IPS-15b (cell line): ENCODE results near the gene CKLF.
"Not testable (repeated sequence)": the region's sequence is repeated elsewhere in the genome, so short reads cannot be mapped to it uniquely, and the experiment has no call there.

Experiments used
- H3K27me3 ChIP-seq: one replicate; pipeline ENCODE4 v1.6.1; 2013; ENCODE audit warnings: low read length; ENCODE audit not compliant: control insufficient read depth, insufficient read depth
- H3K36me3 ChIP-seq: one replicate; pipeline ENCODE4 v1.6.1; 2013; ENCODE audit warnings: low read length; ENCODE audit not compliant: control insufficient read depth, insufficient read depth
- H3K4me1 ChIP-seq: one replicate; pipeline ENCODE4 v1.6.1; 2013; ENCODE audit warnings: mild to moderate bottlenecking, low read length; ENCODE audit not compliant: control insufficient read depth, insufficient read depth
- H3K4me3 ChIP-seq: one replicate; pipeline ENCODE4 v1.5.1; 2013; ENCODE audit warnings: low read depth, low read length
- H3K9ac ChIP-seq: one replicate; pipeline ENCODE4 v1.6.1; 2013; ENCODE audit warnings: low read depth, mild to moderate bottlenecking, low read length
- H3K9me3 ChIP-seq: one replicate; pipeline ENCODE4 v1.6.1; 2013; ENCODE audit warnings: mild to moderate bottlenecking, low read length; ENCODE audit not compliant: control insufficient read depth, insufficient read depth

CKLF gene

GRCh38 chr16:66605979-66606751 is 53.8 kb downstream of the CKLF start:
- Histone ChIP-seq H3K36me3 (peaks cover 15% of the 10 kb centered on the region), H3K4me1 (peaks cover 10% of the 10 kb centered on the region), H3K9ac (no peak overlapping the region), H3K4me3 (peak overlapping the region; percentile 52), H3K27me3 (peaks cover 8% of the 10 kb centered on the region), H3K9me3 (no peaks in the 10 kb centered on the region)

DNA sequence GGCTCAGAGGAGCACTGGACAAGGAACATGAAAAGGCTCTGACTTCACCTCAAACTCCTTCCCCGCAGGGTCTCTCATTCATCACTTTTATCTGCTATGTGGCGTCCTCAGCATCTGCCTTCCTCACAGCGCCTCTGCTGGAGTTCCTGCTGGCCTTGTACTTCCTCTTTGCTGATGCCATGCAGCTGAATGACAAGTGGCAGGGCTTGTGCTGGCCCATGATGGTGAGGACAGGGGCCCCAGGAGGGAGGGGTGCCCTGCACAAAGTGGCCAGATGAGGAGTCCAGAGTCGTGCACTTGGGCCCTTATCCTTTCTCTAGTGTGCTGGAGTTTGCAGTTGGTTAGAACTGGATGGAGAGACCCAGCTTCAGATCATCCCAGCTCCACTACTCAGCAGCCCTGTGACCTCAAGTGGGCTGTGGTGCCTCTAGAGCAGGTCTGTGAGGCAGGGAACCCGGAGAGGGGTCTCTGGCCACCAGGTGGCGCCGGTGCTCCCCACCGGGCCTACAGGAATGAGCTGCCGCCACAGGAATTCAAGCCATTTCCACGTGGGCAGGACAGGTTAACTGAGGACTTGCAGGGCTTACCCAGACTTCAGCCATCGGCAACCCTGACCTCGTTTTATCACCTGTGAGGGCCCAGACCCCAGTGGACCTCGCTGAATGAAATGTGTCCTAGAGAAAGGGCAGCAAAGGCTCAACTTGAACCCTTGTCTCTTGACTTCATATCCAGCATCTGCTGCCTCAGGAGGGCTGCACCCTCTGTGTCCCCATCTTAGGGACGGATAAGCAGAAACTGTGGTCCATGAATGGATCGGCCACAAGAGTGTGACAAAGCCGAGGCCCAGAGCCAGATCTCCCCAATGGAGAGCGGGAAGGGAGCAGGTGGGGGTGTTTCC is 56.1 kb downstream of the CKLF start:
- Histone ChIP-seq H3K36me3 (peaks cover 22% of the 10 kb centered on the region), H3K27me3 (no peaks in the 10 kb centered on the region), H3K4me3 (no peak overlapping the region), H3K9me3 (no peaks in the 10 kb centered on the region), H3K4me1 (peaks cover 10% of the 10 kb centered on the region), H3K9ac (peak overlapping the region; percentile 9)

DNA sequence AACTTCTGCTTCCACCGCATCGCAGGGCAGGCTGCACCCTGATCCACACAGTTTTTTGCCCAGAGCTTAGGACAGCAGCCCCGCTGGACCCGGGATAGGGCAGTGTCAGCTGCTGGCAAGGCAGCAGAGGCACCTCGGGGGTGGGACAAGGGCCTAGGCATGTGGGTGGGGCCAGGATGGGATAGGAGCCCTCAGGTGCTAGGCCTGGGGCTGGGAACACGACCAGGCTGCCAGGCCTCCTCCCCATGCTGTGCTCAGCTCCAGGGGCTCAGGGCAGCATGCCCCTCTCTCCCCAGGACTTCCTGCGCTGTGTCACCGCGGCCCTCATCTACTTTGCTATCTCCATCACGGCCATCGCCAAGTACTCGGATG is 56.7 kb downstream of the CKLF start:
- Histone ChIP-seq H3K4me1 (peaks cover 10% of the 10 kb centered on the region), H3K9me3 (no peaks in the 10 kb centered on the region), H3K4me3 (no peak overlapping the region), H3K9ac (peak overlapping the region; percentile 9), H3K27me3 (no peaks in the 10 kb centered on the region), H3K36me3 (peaks cover 27% of the 10 kb centered on the region)

GRCh38 chr16:66610111-66610820 is 57.9 kb downstream of the CKLF start:
- Histone ChIP-seq H3K27me3 (no peaks in the 10 kb centered on the region), H3K9ac (no peak overlapping the region), H3K4me1 (peaks cover 10% of the 10 kb centered on the region), H3K4me3 (no peak overlapping the region), H3K36me3 (peaks cover 30% of the 10 kb centered on the region), H3K9me3 (no peaks in the 10 kb centered on the region)

DNA sequence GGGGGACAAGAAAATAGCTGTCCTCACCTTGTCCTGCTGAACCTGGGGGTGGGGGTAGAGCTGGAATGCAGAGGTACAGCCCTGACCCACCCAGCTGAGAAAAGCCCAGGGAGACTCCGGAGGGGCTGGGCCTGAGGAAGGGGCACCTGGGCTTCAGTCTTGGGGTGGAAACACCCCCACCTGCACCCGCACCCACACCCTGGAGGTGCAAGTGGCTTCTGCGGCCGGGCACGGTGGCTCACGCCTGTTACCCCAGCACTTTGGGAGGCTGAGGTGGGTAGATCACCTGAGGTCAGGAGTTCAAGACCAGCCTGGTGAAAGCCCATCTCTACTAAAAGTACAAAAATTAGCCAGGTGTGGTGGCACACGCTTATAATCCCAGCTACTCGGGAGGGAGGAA is 59.5 kb downstream of the CKLF start:
- H3K4me3 ChIP-seq, H3K9me3 ChIP-seq, H3K27me3 ChIP-seq, H3K9ac ChIP-seq: not testable (repeated sequence)
- peaks cover 30% of the 10 kb centered on the region for H3K36me3 ChIP-seq
- H3K4me1 ChIP-seq: peaks cover 15% of the 10 kb centered on the region

GRCh38 chr16:66612422-66612821 is 60.0 kb downstream of the CKLF start:
- H3K27me3 ChIP-seq: no peaks in the 10 kb centered on the region
- peaks cover 15% of the 10 kb centered on the region for H3K4me1 ChIP-seq
- peaks cover 30% of the 10 kb centered on the region for H3K36me3 ChIP-seq
- no peak overlapping the region for H3K9ac ChIP-seq
- no peak overlapping the region for H3K4me3 ChIP-seq
- no peaks in the 10 kb centered on the region for H3K9me3 ChIP-seq

DNA sequence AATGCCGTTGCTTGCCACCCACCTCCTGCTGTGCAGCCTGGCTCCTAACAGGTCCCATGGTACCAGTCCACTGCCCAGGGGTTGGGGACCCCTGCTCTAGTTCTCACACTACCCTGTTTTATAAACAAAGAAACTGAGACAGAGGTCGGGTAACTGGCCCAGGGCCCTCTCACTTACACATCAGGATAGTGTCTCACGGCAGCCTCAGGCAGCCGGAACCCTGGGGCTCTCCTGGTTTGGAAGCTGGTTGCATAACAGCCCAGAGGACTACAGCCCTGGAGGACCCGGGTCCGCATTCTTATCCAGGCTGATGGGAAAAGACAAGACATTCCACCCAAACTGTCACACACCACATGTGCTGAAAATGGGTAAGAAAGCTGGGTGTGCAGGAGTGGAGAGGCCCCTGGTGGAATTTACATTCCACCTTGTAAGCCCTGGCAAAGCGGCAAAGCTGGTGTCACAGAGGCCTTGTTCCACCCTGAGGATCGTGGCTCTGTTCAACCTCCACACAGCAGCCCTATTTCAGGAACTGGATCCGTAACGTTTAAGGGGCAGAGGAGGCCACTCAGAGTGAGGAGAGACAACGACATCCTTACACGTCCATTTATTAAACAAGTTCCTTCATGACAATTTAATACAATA is 61.9 kb downstream of the CKLF start:
- Histone ChIP-seq H3K27me3 (no peaks in the 10 kb centered on the region), H3K36me3 (peaks cover 32% of the 10 kb centered on the region), H3K4me1 (peaks cover 15% of the 10 kb centered on the region), H3K4me3 (no peak overlapping the region), H3K9ac (no peak overlapping the region), H3K9me3 (no peaks in the 10 kb centered on the region)
